ENCODE results near the gene ASTL.

The ASTL gene

DNA sequence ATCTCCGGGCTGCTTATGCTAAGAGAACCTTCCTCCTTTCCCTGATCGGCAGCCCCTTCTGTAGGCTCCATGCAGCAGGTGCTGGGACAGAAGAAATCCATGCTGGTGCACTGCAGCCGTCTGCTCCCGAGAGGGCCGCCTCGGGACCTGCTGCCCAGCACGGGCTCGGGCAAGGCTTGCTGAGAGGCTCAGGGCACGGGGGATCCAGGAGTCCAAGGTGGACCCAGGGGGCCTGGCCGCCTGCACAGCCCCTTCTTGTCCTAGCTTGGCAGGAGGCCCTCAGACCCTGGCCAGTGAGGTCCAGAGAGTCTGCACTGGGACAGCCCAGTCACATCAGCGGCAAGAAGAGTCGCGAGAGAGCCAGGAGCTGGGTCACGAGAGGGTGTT, 20.2 kb upstream of the ASTL start:
- DNase-seq = no peak

DNA sequence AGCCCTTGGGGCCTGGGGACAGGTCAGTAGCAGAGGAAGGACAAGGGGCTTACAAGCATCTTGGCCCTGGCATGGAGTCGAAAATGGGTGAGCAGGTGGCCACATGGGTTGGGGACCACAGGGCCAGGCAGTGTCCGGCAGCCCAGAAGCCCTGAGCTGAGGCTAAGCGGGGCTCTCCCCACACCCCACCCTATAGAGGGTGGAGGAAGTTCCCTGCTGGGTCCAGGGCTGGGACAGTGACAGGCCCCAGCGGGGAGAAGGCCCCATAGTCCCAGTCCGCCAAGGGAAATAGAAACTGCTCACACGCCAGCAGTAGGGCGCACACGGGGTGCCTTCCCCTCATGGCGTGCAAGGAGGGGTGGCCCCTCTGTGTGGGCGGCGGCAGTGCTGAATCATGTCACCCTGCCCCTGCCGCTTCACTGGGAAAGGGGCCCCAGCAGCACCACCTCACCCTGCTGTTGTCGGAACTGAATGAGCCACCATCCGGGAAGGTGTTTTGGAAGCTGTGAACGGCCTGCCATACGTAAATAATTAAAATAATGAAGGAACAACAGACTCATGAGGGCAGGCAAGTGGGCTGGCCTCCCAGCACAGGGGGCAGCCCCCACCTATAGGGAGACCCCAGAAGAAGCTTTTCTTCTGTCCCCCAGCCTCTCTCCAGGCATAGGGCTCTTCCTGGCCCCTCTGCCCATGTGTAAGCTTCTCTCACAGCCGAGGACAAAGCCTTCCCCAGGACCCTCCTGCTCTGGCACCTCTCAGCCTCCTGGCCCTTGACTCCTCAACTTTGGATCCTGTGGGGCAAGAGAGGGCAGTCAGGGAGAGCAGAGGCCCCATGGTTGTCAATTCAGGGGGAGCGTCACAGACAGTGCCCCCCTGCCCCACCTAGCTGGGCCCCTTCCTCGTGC, 19.6 kb upstream of the ASTL start:
- no peak for DNase-seq

- no peak for DNase-seq
Observed at GRCh38 chr2:96156926-96157648, 18.8 kb upstream of the ASTL start.

GRCh38 chr2:96156011-96156820, 17.9 kb upstream of the ASTL start:
- no peak for DNase-seq

DNA sequence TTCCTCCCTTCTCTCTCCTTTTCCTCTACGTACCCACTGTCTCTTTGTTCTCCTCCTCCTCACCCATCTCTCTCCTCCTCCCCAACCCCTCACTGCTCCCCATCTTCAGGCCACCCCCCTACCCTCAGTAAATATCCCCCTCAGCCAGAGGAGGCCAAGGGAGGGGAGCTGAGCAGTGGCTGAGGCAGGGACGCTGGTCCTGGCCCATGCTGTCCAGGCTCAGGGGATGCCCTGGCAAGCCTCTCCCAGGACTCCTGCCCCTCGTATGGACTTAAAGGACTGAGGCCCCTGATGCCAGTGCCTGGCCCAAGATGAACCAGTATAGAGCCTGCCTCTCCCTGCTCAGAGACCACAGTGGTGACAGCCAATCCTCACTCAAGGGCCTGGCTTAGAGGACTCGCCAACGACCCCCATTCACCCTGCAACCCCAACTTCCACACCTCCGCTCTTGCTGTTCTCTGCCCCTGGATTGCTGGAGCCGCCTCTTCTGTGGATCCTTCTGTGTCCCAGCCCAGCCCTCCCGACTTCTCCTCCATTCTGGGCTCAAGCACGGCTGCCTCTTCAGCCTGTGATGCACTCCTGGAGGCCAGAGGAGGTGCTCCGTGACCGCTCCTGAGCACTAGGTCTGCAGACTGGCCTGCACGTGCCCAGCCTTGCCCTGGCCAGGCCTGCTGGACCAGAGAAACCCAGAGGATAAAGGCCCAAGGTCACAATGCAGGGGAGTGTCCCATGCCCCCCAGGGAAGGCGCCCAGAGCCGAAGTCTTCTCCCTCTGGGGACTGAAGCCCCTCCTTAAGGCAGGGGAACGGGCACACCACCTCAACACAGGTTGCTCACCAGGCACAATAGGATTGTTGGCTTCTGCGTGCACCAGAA, 16.4 kb upstream of the ASTL start:
- no peak for DNase-seq

DNA sequence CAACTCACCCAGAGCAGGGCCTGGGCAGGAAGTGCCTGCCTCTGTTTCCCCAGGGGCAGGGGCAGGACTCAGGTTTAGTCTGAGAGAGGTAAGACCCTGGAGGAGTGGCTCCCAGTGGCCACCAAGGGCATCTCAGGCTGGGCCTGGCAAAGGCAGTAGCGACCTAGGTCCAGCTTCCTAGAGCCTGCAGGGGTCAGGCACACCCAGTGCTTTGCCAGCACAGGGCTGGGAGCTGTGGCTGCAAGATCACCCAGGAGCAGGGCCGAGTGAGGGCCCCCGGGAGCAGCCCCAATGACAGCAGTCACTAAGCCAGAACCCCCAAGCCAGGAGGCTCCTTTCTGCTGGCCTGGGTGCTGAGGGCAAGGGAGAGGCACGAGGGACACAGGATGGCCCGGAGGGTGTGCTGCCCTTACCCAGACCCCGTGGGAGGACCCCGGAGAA, 15.7 kb upstream of the ASTL start:
- no peak for DNase-seq

- DNase-seq = no peak
Observed at GRCh38 chr2:96153291-96153713, 15.0 kb upstream of the ASTL start.

DNA sequence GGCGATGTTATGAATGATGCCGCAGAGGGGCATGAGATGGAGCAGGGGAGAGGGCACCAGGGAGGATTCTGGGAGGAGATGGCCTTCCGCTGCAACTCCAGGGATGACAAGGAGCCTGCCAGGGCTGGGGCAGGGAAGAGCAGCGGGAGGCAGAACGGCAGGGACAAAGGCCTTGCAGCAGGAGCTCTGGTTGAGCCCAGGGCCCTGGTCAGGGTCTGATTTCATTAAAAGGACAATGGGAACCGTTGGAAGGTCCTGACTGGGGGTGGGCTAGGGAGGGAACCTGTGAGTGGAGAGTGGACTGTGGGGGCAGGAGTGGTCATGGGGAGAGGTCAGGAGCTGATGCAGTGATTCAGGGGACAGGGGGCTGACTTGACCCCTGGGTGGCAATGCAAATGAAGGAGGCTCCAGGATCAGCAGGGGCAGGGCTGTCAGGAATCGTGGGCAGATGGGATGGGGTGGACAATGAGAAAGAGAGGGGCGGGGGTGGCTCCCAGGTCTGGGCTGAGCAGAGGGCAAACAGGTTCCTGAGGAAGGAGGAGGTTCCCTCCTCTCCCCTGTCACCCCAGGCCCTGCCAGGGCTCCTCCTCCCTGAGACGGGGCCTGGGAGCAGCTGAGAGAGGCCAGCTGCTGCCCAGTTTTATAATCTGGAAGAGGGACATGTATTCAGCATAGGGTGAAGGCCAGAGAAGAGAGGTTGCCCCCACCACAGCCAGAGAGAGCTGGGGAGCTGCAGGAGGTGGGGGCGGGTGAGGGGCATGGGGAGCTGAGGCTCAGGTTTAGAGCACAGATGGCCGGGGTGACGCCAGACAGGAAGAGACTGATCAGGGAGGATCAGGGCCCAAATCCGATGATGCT, 14.2 kb upstream of the ASTL start:
- DNase-seq = no peak

- DNase-seq = no peak
Observed at GRCh38 chr2:96151595-96152303, 13.4 kb upstream of the ASTL start.

- no peak for DNase-seq
Observed at GRCh38 chr2:96150791-96151594, 12.7 kb upstream of the ASTL start.

- DNase-seq = no peak
Observed at GRCh38 chr2:96150007-96150640, 11.8 kb upstream of the ASTL start.

DNA sequence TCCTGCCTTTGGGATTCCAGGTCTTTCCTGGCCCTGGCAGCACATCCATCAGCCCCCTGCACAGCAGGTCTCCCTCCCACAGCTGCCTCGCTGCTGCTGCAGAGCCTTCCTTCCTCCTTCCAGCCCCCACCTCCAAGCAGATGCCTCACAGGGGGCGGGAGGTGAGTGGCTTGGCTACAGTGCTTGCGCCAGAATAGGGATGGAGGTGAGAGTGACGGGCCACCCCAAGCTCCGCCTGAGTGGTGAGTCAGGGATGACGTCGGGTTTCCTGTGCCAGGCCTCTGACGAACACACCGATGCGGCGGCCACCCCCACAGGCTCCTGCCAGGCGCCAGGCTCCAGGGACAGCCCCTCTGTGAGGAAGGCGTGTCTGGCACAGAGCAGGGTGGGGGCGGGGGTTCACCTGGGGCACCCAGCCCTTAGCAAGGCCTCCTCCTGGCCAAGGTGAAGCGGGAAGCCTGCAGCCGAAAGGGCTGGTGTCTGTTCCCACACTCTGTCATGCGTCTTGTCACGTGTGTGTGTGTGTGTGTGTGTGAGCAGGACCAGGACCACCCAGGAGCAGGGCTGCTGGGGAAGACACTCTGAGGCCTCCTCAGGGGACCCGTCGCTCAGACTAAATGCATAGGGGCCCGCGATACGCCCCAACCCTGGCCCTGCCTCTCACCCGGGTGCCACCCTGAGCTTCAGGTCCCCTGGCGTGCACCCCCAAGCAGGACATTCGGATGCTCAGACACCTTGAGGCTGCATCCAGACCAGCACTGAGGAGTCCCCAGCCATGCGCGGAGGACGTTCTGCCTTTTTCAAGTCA, 10.3 kb upstream of the ASTL start:
- DNase-seq = no peak

- DNase-seq = no peak
Observed at GRCh38 chr2:96147593-96148201, 9.4 kb upstream of the ASTL start.

GRCh38 chr2:96146881-96147592, 8.7 kb upstream of the ASTL start:
- DNase-seq = no peak

DNA sequence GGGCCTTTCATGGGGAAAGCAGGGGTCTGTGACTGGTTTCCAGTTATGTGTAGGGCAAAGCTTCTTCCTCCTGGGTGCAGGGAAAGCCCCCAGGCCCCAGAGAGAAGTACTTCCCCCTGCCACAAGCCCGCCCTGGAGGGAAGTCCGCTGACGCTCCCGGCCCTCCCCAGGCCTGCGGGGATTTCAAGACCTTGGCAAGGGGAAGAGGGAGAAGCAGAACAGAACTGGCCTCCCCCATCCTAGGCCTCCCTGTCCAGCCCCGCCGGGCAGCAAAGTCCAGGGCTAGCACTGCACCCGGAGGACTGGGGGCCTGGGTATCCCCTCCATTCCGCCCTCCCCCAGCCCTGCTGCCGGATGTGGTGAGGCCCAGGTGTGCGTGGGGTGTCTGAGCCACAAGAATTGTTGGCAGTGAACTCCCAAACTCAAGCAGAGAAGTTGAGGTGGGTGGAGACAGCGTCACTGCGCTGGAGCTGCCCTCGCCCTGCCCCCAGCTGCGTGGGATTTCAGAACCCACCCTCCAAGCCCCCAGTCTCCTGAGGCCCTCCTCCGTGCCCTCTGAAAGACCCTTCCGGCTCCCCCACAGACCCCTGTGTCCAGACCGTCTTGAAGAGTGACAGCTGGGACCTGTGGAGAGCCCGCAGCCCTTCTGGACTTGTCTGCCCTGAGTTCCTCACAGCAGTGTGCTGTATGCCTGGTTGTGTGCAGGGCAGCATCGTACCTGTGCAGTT, 8.0 kb upstream of the ASTL start:
- peak; percentile 64 to 68 for DNase-seq

DNA sequence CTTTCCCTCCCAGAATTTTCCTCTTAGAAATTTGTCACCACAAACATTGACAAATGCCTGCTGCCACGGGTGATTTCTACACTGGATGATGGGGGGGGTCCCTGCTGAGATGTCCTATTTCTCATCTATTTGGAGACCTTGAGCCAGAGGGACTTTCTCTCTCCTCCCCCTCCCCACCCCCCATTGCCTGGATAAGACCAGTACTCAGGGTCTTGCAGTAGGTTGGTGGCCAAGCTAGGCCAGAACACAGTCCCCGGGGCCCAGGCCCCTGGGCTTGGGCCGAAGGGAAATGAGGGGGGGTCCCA, 7.5 kb upstream of the ASTL start:
- no peak for DNase-seq

Data from AML-193 (cell line).